Activated CD8-positive, alpha-beta T cell treated with anti-CD3 and anti-CD28 coated beads for 36 hours (primary cell): ENCODE data around the gene GOLGA2. TPM values are rescaled to one million over a fixed set of nuclear protein-coding genes. Genes with fewer than 3 reads are reported as not detected.

Experiments used
- ATAC-seq: fragments of 200-7000 bp; cut with Tn5 transposase; one replicate; pipeline ENCODE4 v1.10.0; 2021; ENCODE audit warnings: mild to moderate bottlenecking, moderate library complexity
- CTCF ChIA-PET: fragments of 350-600 bp; sonication (Branson Sonifier 250); formaldehyde crosslinking; loops from one replicate; lab custom pipeline; 2021; ENCODE audit warnings: antibody characterized with exemption; lab: Charles Lee
- POLR2A ChIA-PET: fragments of 350-600 bp; sonication (Branson Sonifier 250); formaldehyde crosslinking; loops from one replicate; lab custom pipeline; 2021; ENCODE audit warnings: antibody characterized with exemption; lab: Charles Lee
- DNase-seq: peaks from one replicate; pipeline ENCODE4 v3.0.0-alpha.2; 2020
- H3K27ac Mint-ChIP-seq: one replicate; pipeline ENCODE4 v1.8.0; 2021; ENCODE audit warnings: mild to moderate bottlenecking, mixed read lengths
- H3K27me3 Mint-ChIP-seq: one replicate; pipeline ENCODE4 v1.8.0; 2021; ENCODE audit warnings: mixed read lengths
- H3K36me3 Mint-ChIP-seq: one replicate; pipeline ENCODE4 v1.8.0; 2021; ENCODE audit warnings: low read depth, mixed read lengths
- H3K4me1 Mint-ChIP-seq: one replicate; pipeline ENCODE4 v1.8.0; 2021; ENCODE audit warnings: low read depth, mixed read lengths
- H3K4me3 Mint-ChIP-seq: one replicate; pipeline ENCODE4 v1.8.0; 2021; ENCODE audit warnings: mild to moderate bottlenecking, moderate library complexity, mixed read lengths
- H3K9me3 Mint-ChIP-seq: one replicate; pipeline ENCODE4 v1.8.0; 2021; ENCODE audit warnings: mixed read lengths
- intact Hi-C: fragments of 100-400 bp; cut with micrococcal nuclease; formaldehyde crosslinking; loops from one replicate; pipeline ENCODE4 v1.10.0; 2022
- total RNA-seq, 2 experiments: library from RNA; stranded (reverse); gene quantifications; one replicate each; pipeline ENCODE4 v1.2.3, GENCODE V29; 2021
- TF ChIP-seq, protein P1 (sequence below): fragments of 200-600 bp; IDR thresholded peaks from one replicate; pipeline ENCODE4 v1.8.0; 2022; ENCODE audit warnings: antibody characterized with exemption, mild to moderate bottlenecking

GOLGA2 gene
- total RNA-seq, 2 experiments from 2014 or later: 29.8 to 34.6 TPM

DNA sequence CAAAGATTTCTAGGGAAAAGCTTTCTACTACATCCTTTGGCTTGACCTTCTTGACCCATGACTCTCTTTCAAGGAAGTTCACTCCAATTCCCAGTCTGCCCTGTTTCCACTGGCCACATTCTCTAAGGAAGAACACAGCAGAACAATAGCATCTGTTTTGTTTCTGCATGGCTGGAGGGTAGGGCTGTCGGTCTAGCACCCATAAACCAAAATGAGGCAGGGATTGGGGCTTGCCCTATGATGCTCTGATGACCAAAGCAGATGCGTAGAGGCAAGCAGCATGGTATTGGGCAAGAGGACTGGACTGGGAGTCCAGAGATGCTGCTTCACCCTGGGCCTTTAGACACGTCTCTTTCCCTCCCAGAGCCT lies 24.1 kb downstream of the GOLGA2 start:
- CTCF ChIA-PET: interaction anchor here (1.4 to 1.6 kb wide), 2 partner anchors 11 to 134 kb away, joined by 3 to 4 read pairs; no protein-coding TSS in a partner anchor
- Mint-ChIP-seq H3K36me3 (no peaks in the 10 kb centered on the region), H3K4me3 (peak overlapping the region; percentile 74), H3K27me3 (peaks cover 5% of the 10 kb centered on the region), H3K4me1 (peaks cover 12% of the 10 kb centered on the region), H3K9me3 (no peaks in the 10 kb centered on the region), H3K27ac (no peak overlapping the region)
- intact Hi-C loops: no loop called here
- TF ChIP-seq, protein P1, sequence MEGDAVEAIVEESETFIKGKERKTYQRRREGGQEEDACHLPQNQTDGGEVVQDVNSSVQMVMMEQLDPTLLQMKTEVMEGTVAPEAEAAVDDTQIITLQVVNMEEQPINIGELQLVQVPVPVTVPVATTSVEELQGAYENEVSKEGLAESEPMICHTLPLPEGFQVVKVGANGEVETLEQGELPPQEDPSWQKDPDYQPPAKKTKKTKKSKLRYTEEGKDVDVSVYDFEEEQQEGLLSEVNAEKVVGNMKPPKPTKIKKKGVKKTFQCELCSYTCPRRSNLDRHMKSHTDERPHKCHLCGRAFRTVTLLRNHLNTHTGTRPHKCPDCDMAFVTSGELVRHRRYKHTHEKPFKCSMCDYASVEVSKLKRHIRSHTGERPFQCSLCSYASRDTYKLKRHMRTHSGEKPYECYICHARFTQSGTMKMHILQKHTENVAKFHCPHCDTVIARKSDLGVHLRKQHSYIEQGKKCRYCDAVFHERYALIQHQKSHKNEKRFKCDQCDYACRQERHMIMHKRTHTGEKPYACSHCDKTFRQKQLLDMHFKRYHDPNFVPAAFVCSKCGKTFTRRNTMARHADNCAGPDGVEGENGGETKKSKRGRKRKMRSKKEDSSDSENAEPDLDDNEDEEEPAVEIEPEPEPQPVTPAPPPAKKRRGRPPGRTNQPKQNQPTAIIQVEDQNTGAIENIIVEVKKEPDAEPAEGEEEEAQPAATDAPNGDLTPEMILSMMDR: no peak
- ATAC-seq (no peak), DNase-seq (no peak)
- POLR2A ChIA-PET: interaction anchor here (1.2 kb wide), 1 partner anchor 91 kb away, joined by 3 read pairs; no protein-coding TSS in a partner anchor

DNA sequence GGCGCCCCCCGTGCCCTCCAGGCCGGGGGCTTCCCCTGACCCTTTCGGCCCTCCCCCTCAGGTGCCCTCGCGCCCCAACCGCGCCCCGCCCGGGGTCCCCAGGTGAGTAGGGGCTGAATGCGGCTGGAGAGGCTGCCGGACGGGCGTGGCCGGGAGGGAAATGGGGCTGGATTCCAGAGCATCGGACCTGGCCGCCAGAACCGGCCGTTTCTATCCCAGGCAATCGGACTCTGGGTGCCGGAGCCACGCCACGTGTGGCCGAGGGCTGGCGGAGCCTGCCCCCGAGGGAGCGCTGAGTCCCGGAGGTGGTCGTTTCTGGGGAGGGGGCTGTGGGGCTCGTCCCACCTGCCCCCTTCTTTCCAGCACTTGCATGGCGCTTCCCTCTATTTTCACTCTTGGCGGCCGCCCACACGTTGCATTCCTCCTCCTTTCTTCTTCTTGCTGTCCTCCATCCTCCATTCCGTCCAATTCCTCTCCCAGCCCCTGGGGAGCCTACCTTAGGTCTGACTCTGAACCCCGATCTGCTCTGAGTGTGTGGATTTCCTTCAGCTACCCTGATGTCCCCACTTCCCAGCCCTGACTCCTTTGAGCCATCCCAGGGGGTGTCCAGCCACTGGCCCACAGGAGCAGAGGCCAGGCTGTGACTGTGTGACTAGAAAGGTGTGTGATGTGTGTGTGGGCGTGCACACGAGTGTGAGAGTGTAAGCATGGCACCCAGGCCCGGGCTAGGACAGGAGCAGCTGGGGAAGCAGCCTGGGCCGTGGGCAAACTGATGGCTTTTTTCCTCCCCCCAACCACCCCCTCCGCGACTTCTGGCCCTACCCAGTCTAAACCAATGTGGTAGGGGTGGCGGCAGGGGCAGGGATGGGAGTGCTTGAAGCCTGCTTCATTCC lies 24.7 kb downstream of the GOLGA2 start:
- CTCF ChIA-PET: interaction anchor here (0.6 to 1.6 kb wide), 5 partner anchors 10 to 67 kb away, joined by 3 read pairs; no protein-coding TSS in a partner anchor
- DNase-seq (peak; percentile 33), ATAC-seq (no peak)
- Mint-ChIP-seq H3K27me3 (peaks cover 5% of the 10 kb centered on the region), H3K27ac (no peak overlapping the region), H3K9me3 (no peaks in the 10 kb centered on the region), H3K4me1 (peaks cover 12% of the 10 kb centered on the region), H3K36me3 (no peaks in the 10 kb centered on the region), H3K4me3 (peak overlapping the region; percentile 74)
- POLR2A ChIA-PET: interaction anchor here (1.2 kb wide), 1 partner anchor 90 kb away, joined by 3 read pairs; no protein-coding TSS in a partner anchor
- TF ChIP-seq, protein P1: no peak
- intact Hi-C loops: no loop called here

DNA sequence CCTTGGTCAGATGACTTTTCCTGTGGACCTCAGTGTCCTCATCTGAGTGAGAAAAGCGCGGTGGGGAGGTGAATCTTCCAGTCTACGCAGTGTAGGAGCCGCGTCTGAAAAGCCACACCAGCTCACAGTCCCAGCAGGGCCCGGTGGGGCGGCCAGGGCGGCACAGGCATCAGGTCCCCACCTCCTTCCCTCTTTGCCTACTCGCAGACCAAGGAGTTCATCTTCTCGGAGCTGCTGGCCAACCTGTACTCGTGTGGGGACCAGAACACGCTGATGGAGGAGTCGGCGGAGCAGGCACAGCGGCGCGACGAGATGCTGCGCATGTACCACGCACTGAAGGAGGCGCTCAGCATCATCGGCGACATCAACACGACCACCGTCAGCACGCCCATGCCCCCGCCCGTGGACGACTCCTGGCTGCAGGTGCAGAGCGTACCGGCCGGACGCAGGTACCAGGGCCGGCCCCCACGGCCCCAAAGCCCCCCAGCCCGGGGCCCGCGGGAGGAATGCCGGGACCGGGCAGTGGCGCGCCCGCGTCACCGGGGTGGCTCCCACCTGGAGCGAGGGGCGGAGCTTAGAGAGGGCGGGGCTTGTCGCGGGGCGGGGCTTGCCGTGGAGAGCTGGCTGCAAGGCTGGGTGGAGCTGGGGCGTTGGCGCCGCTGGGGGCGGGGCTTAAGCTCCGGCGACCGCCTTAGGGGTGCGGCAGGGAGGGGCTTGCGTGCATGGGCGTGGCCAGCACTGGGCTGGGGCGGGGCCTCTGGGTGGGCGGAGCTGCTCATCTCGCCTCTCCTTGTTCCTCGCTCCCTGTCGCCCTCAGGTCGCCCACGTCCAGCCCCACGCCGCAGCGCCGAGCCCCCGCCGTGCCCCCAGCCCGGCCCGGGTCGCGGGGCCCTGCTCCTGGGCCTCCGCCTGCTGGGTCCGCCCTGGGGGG lies 25.6 kb downstream of the GOLGA2 start:
- CTCF ChIA-PET: interaction anchor here (0.6 to 1.1 kb wide), 5 partner anchors 9 to 91 kb away, joined by 3 read pairs; no protein-coding TSS in a partner anchor
- no peaks in the 10 kb centered on the region for H3K36me3 Mint-ChIP-seq
- TF ChIP-seq, protein P1: no peak
- H3K27me3 Mint-ChIP-seq: peaks cover 9% of the 10 kb centered on the region
- intact Hi-C loops: no loop called here
- H3K27ac Mint-ChIP-seq: peak overlapping the region; percentile 59
- H3K4me3 Mint-ChIP-seq: peak overlapping the region; percentile 82
- ATAC-seq (peak; percentile 98), DNase-seq (peak; percentile 98)
- POLR2A ChIA-PET: interaction anchor here (0.5 to 1.1 kb wide), 5 partner anchors 20 to 216 kb away, joined by 3 read pairs; no protein-coding TSS in a partner anchor
- H3K9me3 Mint-ChIP-seq: no peaks in the 10 kb centered on the region
- H3K4me1 Mint-ChIP-seq: peaks cover 18% of the 10 kb centered on the region

DNA sequence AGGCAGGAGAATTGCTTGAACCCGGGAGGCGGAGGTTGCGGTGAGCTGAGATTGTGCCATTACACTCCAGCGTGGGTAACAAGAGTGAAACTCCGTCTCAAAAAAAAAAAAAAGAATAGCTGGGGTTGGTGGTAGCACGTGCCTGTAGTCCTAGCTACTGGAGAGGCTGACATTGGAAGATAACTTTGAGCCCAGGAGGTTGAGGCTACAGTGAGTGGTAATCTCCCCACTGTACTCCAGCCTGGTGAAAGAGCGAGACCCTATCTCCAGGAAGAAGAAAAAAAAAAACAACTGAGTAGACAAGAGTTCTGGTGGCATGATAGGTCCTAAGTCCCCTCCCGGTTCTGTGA lies 26.3 kb downstream of the GOLGA2 start:
- H3K27ac Mint-ChIP-seq: peak overlapping the region; percentile 59

More for the DNA sequence above, 26.3 kb downstream of the GOLGA2 start:
- TF ChIP-seq, protein P1: no peak
- Mint-ChIP-seq H3K9me3 (no peaks in the 10 kb centered on the region), H3K4me1 (peaks cover 18% of the 10 kb centered on the region), H3K36me3 (no peaks in the 10 kb centered on the region), H3K27me3 (peaks cover 9% of the 10 kb centered on the region), H3K4me3 (peak overlapping the region; percentile 82)
- intact Hi-C loops: no loop called here
- ATAC-seq (no peak), DNase-seq (no peak)
- CTCF ChIA-PET: interaction anchor here (1.0 kb wide), 1 partner anchor 92 kb away, joined by 3 read pairs; no protein-coding TSS in a partner anchor
- POLR2A ChIA-PET: interaction anchor here (0.6 to 1.1 kb wide), 4 partner anchors 21 to 52 kb away, joined by 3 read pairs; no protein-coding TSS in a partner anchor
